ENCODE measurements around the gene WNT6.

Gene WNT6

GRCh38 chr2:218826791-218827190, 32.8 kb upstream of the WNT6 start:
- Histone ChIP-seq H3K9me2 (replicated peaks; ENCODE audit: insufficient read depth, low read length) (no peaks in the 10 kb centered on the region), H4K20me1 (ENCODE audit: low read depth, low read length) (no peaks in the 10 kb centered on the region), H3K36me3 (ENCODE audit: low read length) (no peaks in the 10 kb centered on the region), H3K27ac (ENCODE audit: low read depth, low read length) (no peak overlapping the region), H3K27me3 (ENCODE audit: low read length) (no peaks in the 10 kb centered on the region), H3K4me3 (ENCODE audit: insufficient read depth, low read length, poor library complexity, severe bottlenecking) (no peak overlapping the region), H3K79me2 (ENCODE audit: insufficient read depth, low read length) (no peaks in the 10 kb centered on the region), H2AFZ (ENCODE audit: low read depth, low read length, severe bottlenecking) (no peak overlapping the region), H3K9ac (ENCODE audit: low read length) (no peak overlapping the region), H3K4me2 (ENCODE audit: low read depth, low read length, poor library complexity, severe bottlenecking) (no peak overlapping the region), H3F3A (ENCODE audit: insufficient read depth) (no peaks in the 10 kb centered on the region), H3K9me3 (ENCODE audit: insufficient read depth, low read length) (no peaks in the 10 kb centered on the region)
- TF ChIP-seq EZH2phosphoT487 (conservative IDR thresholded peaks at IDR 0.05; ENCODE audit: low read length) (no peak), CTCF (IDR thresholded peaks at IDR 0.05; ENCODE audit: insufficient read depth, low read length, poor library complexity, severe bottlenecking) (no peak)

- Histone ChIP-seq H3K4me2 (ENCODE audit: low read depth, low read length, poor library complexity, severe bottlenecking) (no peak overlapping the region), H3K79me2 (ENCODE audit: insufficient read depth, low read length) (no peaks in the 10 kb centered on the region), H3F3A (ENCODE audit: insufficient read depth) (no peaks in the 10 kb centered on the region), H3K27ac (ENCODE audit: low read depth, low read length) (no peak overlapping the region), H3K36me3 (ENCODE audit: low read length) (no peaks in the 10 kb centered on the region), H3K9me2 (replicated peaks; ENCODE audit: insufficient read depth, low read length) (no peaks in the 10 kb centered on the region), H3K9me3 (ENCODE audit: insufficient read depth, low read length) (no peaks in the 10 kb centered on the region), H3K27me3 (ENCODE audit: low read length) (no peaks in the 10 kb centered on the region), H3K4me3 (ENCODE audit: insufficient read depth, low read length, poor library complexity, severe bottlenecking) (no peak overlapping the region), H4K20me1 (ENCODE audit: low read depth, low read length) (no peaks in the 10 kb centered on the region), H3K9ac (ENCODE audit: low read length) (no peak overlapping the region), H2AFZ (ENCODE audit: low read depth, low read length, severe bottlenecking) (no peak overlapping the region)
- no peak for TF ChIP-seq EZH2phosphoT487 (conservative IDR thresholded peaks at IDR 0.05; ENCODE audit: low read length)
- no peak for TF ChIP-seq CTCF (IDR thresholded peaks at IDR 0.05; ENCODE audit: insufficient read depth, low read length, poor library complexity, severe bottlenecking)
Measured at GRCh38 chr2:218827701-218828476, 31.7 kb upstream of the WNT6 start.

GRCh38 chr2:218828477-218828778, 31.2 kb upstream of the WNT6 start:
- Histone ChIP-seq H3K4me3 (ENCODE audit: insufficient read depth, low read length, poor library complexity, severe bottlenecking) (no peak overlapping the region), H3K9ac (ENCODE audit: low read length) (no peak overlapping the region), H3K9me2 (replicated peaks; ENCODE audit: insufficient read depth, low read length) (no peaks in the 10 kb centered on the region), H3K27ac (ENCODE audit: low read depth, low read length) (no peak overlapping the region), H3K36me3 (ENCODE audit: low read length) (no peaks in the 10 kb centered on the region), H3K79me2 (ENCODE audit: insufficient read depth, low read length) (no peaks in the 10 kb centered on the region), H3K27me3 (ENCODE audit: low read length) (no peaks in the 10 kb centered on the region), H3K4me2 (ENCODE audit: low read depth, low read length, poor library complexity, severe bottlenecking) (no peak overlapping the region), H3K9me3 (ENCODE audit: insufficient read depth, low read length) (no peaks in the 10 kb centered on the region), H2AFZ (ENCODE audit: low read depth, low read length, severe bottlenecking) (no peak overlapping the region), H4K20me1 (ENCODE audit: low read depth, low read length) (no peaks in the 10 kb centered on the region), H3F3A (ENCODE audit: insufficient read depth) (no peaks in the 10 kb centered on the region)
- TF ChIP-seq EZH2phosphoT487 (conservative IDR thresholded peaks at IDR 0.05; ENCODE audit: low read length) (no peak), CTCF (IDR thresholded peaks at IDR 0.05; ENCODE audit: insufficient read depth, low read length, poor library complexity, severe bottlenecking) (no peak)
